GM19463 (cell line): Measurements from ENCODE around the gene PRPF38B.

Source experiments
- ATAC-seq: cut with Tn5 transposase; IDR thresholded peaks from one replicate; pipeline ENCODE4 v1.9.1; 2021; ENCODE audit warnings: mild to moderate bottlenecking, moderate library complexity; ENCODE audit not compliant: unreplicated experiment

The PRPF38B gene

GRCh38 chr1:108717774-108718316 is 25.7 kb downstream of the PRPF38B start:
- no peak for ATAC-seq

GRCh38 chr1:108718927-108719655 is 27.0 kb downstream of the PRPF38B start:
- ATAC-seq, result no peak

GRCh38 chr1:108719656-108720435 is 27.7 kb downstream of the PRPF38B start:
- ATAC-seq, result no peak

- no peak for ATAC-seq
Observed at GRCh38 chr1:108722292-108722691, 30.2 kb downstream of the PRPF38B start.

GRCh38 chr1:108725906-108726305 is 33.8 kb downstream of the PRPF38B start:
- ATAC-seq, result no peak

GRCh38 chr1:108728327-108728923 is 36.3 kb downstream of the PRPF38B start:
- no peak for ATAC-seq

- ATAC-seq, result no peak
Observed at GRCh38 chr1:108729481-108729880, 37.4 kb downstream of the PRPF38B start.

- no peak for ATAC-seq
Observed at GRCh38 chr1:108732398-108732797, 40.3 kb downstream of the PRPF38B start.

GRCh38 chr1:108734171-108734865 is 42.2 kb downstream of the PRPF38B start:
- no peak for ATAC-seq

GRCh38 chr1:108742253-108742652 is 50.1 kb downstream of the PRPF38B start:
- no peak for ATAC-seq

- no peak for ATAC-seq
Observed at GRCh38 chr1:108745980-108746381, 53.9 kb downstream of the PRPF38B start.

GRCh38 chr1:108746382-108747170 is 54.5 kb downstream of the PRPF38B start, which contains the start of gene STXBP3:
Gene STXBP3 (plus strand): TSS chr1:108746674. CDS start chr1:108746738, 64 bp downstream.
- peak; percentile 89 for ATAC-seq

- peak; percentile 26 for ATAC-seq
Observed at GRCh38 chr1:108747171-108747850, 55.2 kb downstream of the PRPF38B start.

- no peak for ATAC-seq
Observed at GRCh38 chr1:108747898-108748297, 55.8 kb downstream of the PRPF38B start.

- no peak for ATAC-seq
Observed at GRCh38 chr1:108749081-108749480, 57.0 kb downstream of the PRPF38B start.

GRCh38 chr1:108750476-108751181 is 58.5 kb downstream of the PRPF38B start:
- ATAC-seq, result no peak
